Upper lobe of right lung (tissue), 1 donor: ENCODE results near the gene ADAMTS5. TPM values are rescaled to one million over a fixed set of nuclear protein-coding genes. Genes with fewer than 3 reads are reported as not detected.

Experiments used
- ATAC-seq: fragments of 200-7000 bp; cut with Tn5 transposase; one replicate; pipeline ENCODE4 v1.9.1; 2020; ENCODE audit warnings: mild to moderate bottlenecking, moderate library complexity
- DNase-seq: peaks from one replicate; pipeline ENCODE4 v3.0.0-alpha.2; 2020
- H3K27ac ChIP-seq: fragments of 200-600 bp; one replicate; pipeline ENCODE4 v1.8.0; 2022
- H3K27me3 ChIP-seq: fragments of 200-600 bp; one replicate; pipeline ENCODE4 v1.8.0; 2022; ENCODE audit warnings: mild to moderate bottlenecking
- H3K36me3 ChIP-seq: fragments of 200-600 bp; one replicate; pipeline ENCODE4 v1.8.0; 2022
- H3K4me1 ChIP-seq: fragments of 200-600 bp; one replicate; pipeline ENCODE4 v1.8.0; 2022
- H3K4me3 ChIP-seq: fragments of 200-600 bp; one replicate; pipeline ENCODE4 v1.8.0; 2022; ENCODE audit warnings: mild to moderate bottlenecking
- H3K9me3 ChIP-seq: fragments of 200-600 bp; one replicate; pipeline ENCODE4 v1.8.0; 2022
- intact Hi-C: fragments of 100-400 bp; cut with DNase I; formaldehyde crosslinking; loops from one replicate; pipeline ENCODE4 v1.11.0; 2022
- microRNA-seq: library from miRNA; unstranded; fragments of <30 nt; microRNA quantifications from one replicate; pipeline ENCODE4 v1.2.0, GENCODE V29; 2020; ENCODE audit warnings: borderline microRNAs expressed
- total RNA-seq: library from RNA; stranded (reverse); fragmentation: NEBNext Ultra II Directional; extraction: Animal tissue kit (Norgen Biotek cat#: 25700); gene quantifications from one replicate; pipeline ENCODE4 v1.2.1, GENCODE V29; 2021
- TF ChIP-seq, protein P1 (sequence below): fragments of 200-600 bp; IDR thresholded peaks from one replicate; pipeline ENCODE4 v1.8.0; 2022; ENCODE audit warnings: antibody characterized with exemption
- donor health status: DM: no; HTN: yes; CAD: no; lungs with severe emphysema.

ADAMTS5 gene
- total RNA-seq, 1 donor from 2014 or later: 3.2 TPM

DNA sequence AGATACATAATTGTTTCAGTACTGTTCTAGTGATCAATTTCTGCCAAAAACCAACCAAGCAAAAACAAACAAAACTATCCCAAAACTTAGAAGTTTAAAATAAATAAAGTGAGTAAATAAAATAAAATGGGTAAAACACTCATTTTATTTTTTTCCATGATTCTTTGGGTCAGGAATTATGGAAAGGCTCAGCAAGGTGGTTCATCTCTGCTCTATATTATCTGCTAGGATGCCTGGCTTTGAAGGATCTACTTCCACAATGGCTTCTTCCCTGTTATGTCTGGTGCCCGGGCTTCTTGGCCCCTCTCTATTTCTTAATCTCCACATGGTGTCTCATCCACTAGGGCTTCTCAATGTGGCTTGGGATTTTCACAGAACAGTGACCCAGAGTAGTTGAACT lies 92.5 kb downstream of the ADAMTS5 start:
- H3K9me3 ChIP-seq: no peaks in the 10 kb centered on the region
- H3K4me3 ChIP-seq: no peak overlapping the region
- H3K36me3 ChIP-seq: no peaks in the 10 kb centered on the region
- H3K4me1 ChIP-seq: no peaks in the 10 kb centered on the region
- no peak for DNase-seq
- intact Hi-C loops: no loop called here
- H3K27me3 ChIP-seq: no peaks in the 10 kb centered on the region
- no peak for ATAC-seq
- H3K27ac ChIP-seq: no peak overlapping the region
- TF ChIP-seq, protein P1, sequence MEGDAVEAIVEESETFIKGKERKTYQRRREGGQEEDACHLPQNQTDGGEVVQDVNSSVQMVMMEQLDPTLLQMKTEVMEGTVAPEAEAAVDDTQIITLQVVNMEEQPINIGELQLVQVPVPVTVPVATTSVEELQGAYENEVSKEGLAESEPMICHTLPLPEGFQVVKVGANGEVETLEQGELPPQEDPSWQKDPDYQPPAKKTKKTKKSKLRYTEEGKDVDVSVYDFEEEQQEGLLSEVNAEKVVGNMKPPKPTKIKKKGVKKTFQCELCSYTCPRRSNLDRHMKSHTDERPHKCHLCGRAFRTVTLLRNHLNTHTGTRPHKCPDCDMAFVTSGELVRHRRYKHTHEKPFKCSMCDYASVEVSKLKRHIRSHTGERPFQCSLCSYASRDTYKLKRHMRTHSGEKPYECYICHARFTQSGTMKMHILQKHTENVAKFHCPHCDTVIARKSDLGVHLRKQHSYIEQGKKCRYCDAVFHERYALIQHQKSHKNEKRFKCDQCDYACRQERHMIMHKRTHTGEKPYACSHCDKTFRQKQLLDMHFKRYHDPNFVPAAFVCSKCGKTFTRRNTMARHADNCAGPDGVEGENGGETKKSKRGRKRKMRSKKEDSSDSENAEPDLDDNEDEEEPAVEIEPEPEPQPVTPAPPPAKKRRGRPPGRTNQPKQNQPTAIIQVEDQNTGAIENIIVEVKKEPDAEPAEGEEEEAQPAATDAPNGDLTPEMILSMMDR: no peak

Small RNA genes lying within 50 kb of the gene (microRNA-seq; reads per million reads assigned to microRNA genes)
- not detected for gene MIR4759

Other genes starting within 250 kb of the ADAMTS5 start
- gene ADAMTS1, start 121.7 kb downstream of the ADAMTS5 start, total RNA-seq: 122 TPM